HG03432 (cell line): ENCODE results near the gene ZG16B.

Experiments
- ATAC-seq: cut with Tn5 transposase; IDR thresholded peaks from one replicate; pipeline ENCODE4 v1.9.1; 2021; ENCODE audit warnings: mild to moderate bottlenecking, moderate library complexity; ENCODE audit not compliant: unreplicated experiment

The ZG16B gene, protein sequence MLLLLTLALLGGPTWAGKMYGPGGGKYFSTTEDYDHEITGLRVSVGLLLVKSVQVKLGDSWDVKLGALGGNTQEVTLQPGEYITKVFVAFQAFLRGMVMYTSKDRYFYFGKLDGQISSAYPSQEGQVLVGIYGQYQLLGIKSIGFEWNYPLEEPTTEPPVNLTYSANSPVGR

DNA sequence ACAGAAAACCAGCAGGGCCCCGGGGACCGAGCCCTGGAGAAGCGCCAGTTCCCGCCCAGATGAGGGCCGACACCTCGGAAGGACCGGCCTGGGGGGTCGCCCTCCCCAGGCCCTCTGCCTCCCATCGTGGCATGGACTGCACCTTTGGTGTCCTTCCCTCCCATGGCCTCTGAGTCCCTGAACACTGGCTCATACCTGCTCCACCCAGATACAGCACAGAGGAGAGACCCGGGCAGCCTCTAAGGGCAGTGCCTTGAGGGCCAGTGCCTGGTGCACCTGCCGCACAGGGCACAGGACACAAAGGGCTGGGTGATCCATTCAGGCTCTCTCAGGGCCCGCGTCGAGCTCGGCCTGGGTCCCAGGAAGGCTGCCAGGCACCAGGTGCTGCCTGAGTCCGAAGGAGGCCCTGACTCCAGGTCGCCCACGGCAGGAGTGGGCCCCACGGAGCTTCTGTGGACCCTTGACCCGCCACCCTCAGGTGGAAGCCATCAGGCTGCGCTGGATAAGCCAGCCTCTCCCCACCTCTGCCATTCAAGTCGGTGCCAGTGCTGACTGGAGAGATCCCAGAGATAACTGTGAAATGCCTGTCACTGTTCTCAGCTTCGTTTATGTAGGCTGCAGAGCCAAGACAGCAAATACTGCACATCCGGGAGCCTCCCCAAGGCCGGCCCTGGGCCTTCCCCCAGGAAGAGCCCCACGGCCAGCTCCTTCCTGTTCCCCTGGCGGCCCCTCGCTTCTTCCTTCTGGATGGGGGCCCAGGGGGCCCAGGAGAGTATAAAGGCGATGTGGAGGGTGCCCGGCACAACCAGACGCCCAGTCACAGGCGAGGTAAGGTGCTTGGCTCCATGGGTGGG is at the start of gene ZG16B:
Gene ZG16B, plus strand, starts transcription at position 803 of the 854 bp plus-strand sequence. CDS start 139 bp downstream, outside the sequence.
- ATAC-seq, result no peak

DNA sequence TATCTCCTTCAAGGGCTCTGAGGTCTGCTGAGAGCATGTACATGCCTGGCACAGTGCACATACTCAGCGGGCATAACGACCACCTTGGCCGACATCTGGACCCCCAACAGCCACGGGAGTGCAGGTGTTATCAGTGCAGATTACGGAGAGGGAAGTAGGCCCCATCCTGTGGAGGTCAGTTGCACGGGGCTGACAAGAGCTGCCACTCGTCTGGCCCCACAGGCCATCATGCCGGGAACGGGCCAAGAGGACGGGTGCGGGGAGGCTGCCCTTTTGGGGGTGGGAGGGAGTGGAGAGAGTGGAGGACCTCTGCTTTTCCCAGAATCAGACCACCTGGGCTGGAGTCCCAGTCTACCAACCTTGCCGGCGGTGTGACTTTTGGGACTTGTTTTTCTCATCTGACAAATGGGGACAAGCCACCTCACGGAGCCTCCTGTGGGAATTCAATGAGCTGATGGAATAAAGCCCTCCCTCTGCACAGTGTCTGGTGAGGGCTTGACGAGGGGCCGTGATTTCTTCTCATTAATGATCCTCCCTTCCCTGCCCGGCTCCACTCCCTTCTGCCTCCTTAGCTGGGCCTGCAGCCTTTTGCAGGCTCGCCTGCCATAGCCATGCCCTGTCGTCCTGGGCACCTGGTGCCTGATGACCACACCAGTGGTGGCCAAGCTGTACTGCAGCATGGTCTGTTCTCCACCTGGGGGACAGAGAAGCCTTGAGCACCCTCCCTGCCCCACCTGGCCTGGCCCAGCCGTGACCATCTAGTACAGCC is 47.3 kb upstream of the ZG16B start:
- ATAC-seq, result no peak

DNA sequence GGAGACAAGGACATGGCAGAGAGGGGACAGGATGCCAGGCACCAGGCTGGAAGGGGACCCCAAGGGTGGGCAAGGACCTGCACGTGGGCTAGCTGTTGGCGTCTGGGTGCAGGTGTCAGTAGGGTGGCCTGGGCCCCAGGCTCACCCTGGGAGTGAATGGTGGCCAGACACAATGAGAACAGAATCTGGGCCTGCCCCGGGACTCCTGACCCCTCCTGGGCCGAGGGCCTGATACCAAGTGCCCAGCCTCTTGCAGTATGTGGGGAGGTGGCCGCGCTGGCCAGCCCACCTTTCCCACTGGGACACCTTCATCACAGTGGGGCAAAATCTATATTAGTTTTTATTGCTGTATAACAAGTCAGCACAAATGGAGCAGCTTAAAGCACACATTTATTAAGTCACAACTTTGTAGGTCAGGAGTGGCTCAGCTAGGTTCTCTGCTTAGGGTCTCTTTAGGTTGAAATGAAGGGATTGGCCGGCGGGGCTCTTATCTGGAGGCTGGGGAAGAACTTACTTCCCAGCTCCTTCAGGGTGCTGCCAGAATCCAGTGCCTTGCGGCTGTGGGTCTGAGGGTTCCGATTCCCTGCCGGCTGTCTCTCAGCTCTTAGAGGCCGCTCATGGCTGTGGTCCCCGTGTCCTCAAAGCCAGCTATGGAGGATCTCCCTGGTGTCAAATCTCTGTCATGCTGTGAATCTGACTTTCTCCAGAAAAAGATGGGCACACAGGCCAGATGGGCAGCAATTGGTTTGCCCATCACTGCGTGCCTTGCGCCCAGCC is 46.3 kb upstream of the ZG16B start:
- no peak for ATAC-seq

DNA sequence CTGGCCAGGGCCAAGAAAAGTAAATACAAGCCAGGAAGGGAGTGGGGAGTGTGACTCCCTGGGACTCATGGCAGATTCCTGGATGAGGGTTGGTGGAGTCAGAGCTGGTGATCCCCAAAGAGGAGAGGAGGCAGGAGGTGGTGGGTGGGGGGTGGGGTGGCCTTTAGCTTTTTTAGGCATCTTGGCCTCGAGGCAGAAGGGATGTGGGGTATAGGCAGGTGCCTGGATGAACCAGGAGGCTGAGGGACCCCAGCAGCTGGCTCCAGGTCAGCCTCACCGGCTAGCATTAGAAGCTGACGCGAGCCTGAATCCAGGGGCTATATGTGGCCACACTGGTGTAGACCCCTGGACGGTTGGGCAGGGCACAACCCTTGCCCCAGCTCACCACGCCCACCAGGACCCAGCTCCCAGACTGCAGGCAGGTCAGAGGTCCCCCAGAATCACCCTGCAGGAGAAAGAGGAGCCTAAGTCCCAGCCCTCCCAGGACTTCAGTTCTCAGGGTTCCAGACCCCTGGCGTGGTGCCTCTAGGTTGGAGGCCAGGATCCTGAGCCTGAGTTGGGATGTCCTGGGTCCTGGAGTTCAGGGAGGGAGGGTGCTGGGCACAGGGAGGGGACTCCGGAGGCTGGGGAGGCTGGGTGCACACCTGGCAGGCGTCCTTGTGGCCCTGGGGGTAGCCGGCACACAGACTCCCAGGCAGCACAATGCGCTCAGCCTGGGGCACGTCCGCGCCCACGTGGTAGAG is 45.6 kb upstream of the ZG16B start:
- ATAC-seq, result no peak

DNA sequence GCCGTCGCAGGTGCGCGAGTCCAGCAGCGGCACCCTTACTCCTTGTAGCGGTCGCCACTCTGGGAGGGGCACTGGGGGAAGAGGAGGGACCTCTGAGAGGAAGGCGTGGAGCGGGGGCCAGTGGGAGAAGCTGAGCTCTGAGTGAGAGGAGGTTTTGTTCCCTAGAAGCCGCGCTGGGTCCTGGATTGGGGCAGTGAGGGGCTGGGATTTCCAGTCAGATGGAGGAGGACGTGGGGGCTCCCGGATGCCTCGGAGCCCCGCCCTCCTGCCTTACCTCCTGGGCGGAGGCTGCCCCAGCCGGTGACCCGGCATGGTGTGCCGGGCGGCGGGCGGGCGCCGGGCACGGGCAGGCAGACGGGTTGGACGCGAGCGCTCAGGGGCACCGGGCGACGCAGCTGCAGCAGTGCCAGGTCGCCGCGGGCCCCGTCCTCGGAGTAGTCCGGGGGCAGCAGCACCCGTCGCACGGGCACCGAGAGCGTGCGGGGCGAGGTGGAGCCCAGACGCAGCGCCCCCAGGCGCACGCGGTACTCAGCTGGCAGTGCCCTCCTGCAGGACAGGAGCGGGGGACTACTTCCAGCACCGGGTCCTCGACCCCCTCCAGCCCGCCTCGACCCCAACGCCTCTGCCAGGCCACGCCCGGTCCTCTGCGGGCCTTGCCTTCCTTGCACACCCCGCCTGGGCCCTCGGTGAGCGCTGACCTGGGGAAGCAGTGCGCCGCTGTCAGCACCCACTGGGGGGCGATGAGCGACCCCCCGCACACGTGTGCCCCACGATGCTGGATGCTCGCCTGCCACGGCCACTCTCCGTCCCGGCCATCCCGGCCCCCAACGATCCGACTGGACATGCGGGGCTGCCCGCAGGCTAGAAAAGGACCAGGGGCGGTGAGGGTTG is 44.8 kb upstream of the ZG16B start:
- no peak for ATAC-seq

DNA sequence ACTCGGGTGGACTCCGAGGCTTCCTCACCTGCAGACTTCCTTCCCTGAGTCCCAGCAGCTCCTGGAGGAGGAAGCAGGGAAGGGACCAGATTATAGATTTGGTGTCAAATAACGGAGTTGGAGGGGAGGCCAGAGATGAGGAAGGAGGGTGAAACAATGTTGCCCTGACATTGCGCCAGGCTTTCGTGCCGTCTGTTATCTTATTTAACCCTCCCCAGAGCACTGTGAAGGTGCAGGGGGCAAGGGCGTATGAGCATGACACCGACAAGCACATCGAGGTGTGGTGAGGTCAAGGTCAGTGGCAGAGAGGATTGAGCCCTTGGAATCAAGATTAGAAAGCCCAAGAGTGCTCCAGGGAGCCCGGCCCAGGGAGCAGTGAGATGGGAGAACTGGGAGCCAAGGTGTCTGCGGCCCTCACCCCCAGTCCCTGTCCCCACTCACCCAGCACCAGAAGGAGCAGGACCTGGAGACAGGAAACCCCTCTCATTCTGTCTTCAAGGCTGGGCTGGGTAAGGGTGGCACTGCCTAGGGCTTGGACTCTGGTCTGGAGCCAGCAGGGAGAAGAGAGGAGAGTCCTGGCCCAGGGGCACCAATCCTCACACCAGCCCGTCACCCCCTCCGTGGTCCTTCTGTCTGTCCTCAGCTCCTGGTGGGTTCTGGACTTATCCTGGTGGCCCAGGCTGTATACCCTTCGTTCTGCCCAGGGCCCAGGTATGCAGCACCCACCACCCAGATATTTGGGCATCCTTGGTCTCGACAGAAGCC is 43.9 kb upstream of the ZG16B start:
- no peak for ATAC-seq

DNA sequence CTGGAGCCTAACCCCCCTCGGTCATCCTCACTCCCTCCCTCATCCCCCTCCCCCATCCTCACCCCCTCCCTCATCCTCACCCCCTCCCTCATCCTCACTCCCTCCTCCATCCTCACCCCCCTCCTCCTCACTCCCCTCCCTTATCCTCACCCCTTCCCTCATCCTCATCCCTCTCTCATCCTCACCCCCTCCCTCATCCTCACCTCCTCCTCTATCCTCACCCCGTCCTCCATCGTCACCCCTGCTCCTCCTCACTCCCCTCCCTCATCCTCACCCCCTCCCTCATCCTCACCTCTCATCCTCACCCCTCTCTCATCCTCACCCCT is 43.3 kb upstream of the ZG16B start:
- no peak for ATAC-seq

DNA sequence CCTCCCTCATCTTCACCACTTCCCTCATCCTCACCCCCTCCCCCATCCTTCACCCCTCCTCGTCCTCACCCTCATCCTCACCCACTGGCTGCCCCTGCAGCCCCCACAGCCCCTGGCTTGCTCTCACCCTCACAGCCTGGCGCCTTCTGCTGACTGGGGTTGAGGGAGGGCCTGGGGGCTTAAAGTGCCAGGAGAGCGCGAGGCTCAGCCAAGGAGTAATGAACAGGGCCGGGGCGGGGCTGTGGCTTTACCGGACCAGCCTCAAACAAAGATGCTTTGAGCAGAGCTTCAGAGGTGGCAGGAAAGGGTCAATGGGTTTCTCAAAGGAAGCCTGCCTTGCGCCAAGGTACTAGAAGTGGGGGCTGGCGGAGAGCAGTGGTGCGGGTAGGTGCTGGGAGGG is 42.7 kb upstream of the ZG16B start, which contains the start of gene PRSS33:
Gene PRSS33, minus strand, starts transcription at position 155 of the 400 bp plus-strand sequence. CDS start 1,013 bp downstream, outside the sequence.
- ATAC-seq, result no peak

DNA sequence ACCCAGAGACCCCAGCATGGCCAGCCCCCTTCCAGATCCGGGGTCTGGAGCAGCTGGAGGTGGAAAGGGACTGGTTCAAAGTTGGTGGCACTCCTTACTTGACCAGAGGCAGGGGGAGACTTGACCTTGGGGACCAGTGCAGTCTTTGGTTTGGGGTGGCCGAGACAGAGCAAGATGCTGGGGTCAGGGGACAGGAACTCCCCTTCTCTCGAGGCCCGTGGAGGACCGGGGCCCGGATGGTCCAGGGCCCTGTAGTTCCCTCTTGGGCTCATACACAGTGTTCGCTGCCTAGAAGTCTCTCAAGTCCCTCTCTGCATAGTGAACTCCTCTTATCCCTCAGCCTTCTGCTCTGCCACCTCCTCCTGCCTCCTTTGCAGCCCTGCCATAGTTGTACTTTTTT is 42.1 kb upstream of the ZG16B start:
- no peak for ATAC-seq

DNA sequence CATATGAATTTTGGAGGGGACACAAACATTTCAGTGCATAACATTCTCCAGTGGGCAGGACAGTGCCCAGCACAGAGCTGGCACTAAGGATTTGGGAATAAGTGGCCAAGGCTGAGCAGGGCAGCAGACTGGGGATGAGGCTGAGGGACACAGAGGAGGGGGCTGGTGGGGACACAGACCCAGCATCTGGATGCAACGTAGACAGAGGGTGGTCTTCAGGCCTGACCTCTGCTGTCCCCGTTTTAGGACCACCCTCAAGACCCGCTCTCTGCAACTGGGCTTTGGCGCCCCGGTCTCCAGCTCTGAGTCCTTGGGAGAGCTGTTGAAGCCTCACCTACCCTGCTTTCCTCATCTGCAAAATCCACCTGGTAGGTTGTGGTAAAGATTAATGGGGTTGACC is 39.5 kb upstream of the ZG16B start:
- ATAC-seq, result no peak

DNA sequence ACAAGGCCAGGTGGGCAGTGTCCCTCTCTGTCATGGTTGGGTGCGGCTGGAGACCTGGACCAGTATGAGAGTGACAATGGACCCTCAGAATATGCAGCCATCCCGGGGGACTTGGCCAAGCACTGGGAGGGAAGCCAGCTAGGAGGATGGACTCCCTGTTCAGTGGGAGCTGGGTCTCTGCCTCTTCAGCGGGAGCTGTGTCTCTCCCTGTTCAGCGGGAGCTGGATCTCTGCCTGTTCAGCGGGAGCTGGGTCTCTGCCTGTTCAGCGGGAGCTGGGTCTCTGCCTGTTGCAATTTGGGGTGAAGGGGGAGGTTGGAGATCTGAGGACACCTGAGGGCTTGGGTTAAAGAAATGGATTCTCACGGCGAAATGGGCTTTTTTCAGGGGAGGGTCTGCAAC is 38.9 kb upstream of the ZG16B start:
- no peak for ATAC-seq

DNA sequence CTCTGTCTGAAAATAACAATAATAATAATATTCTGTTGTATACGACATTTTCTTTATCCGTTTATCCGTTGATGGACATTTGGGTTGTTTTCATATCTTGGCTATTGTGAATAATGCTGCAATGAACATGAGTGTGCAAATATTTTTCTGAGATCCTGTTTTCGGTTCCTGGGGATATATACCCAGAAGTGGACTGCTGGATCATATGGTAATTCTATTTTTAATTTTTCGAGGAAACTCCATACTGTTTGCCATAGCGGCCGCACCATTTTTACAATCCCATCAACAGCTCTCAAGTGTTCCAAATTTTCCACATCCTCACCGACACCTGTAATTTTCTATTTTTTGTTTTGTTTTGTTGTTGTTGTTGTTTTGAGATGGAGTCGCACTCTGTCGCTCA is 37.2 kb upstream of the ZG16B start:
- no peak for ATAC-seq

DNA sequence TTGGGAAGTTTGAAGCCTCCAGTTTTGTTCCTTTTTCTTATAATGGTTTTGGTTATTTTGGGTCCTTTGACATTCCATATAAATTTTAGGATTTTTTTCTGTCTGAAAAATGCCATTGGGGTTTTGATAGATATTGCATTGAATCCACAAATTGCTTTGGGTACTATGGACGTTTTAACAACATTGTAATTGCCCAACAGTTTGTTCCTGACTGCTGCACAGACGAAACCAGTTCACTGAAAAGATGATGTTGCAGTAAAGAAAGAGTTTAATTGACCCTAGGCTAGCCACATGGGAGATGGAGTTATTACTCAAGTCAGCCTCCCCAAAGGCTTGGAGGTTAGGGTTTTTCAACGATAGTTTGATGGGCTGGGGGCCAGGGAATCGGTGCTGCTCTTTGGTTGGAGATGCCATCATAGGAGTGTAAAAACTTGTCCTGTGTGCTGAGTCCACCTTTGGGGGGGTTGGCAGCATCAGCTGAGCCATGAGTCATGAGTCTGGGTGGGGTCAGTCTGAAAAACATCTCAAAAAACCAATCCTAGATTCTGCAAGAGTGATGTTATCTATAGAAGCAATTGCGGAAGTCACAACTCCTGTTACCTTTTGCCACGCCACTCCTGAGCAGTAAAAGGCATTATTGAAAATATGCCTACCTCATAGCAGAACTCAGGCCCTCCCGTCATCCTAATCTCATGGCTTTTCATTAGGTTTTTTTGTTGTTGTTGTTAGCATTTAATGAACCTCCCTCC is 34.5 kb upstream of the ZG16B start:
- ATAC-seq, result no peak

DNA sequence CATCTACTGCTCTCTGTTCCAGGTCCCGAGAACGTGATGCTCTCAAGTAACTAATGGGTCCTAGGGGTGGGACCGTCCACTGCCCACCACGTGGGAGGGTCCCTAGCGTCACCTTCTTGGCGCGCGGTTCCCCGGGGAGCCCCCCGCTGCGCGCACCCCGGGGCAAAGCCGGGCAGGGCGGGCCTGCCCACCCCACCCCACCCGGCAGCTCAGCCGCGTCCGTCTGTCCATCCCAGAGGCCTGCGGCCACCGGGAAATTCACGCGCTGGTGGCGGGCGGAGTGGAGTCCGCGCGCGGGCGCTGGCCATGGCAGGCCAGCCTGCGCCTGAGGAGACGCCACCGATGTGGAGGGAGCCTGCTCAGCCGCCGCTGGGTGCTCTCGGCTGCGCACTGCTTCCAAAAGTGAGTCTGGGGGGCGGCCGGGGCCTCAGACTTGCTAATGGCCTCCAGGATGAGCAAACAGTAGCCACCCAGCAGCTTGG is 31.3 kb upstream of the ZG16B start:
- ATAC-seq, result no peak

DNA sequence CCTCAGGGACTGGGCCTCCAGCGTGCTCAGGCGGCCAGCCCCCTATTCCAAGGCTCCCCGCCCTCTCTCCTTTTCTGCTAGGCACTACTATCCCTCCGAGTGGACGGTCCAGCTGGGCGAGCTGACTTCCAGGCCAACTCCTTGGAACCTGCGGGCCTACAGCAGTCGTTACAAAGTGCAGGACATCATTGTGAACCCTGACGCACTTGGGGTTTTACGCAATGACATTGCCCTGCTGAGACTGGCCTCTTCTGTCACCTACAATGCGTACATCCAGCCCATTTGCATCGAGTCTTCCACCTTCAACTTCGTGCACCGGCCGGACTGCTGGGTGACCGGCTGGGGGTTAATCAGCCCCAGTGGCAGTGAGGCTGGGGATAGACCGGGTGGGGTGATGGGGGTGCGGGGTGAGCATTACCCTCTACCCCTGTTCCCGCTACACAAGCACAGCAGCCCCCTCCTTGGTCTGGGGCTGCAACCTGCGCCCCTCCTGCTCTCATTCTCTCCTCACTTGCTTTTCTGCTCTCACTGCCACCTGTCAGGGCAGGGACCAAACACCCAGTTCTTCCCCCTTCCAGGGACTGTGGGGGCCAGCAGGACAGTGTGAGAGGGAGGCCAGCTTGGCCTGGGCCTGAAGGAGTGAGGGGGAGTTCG is 30.8 kb upstream of the ZG16B start:
- ATAC-seq, result no peak

DNA sequence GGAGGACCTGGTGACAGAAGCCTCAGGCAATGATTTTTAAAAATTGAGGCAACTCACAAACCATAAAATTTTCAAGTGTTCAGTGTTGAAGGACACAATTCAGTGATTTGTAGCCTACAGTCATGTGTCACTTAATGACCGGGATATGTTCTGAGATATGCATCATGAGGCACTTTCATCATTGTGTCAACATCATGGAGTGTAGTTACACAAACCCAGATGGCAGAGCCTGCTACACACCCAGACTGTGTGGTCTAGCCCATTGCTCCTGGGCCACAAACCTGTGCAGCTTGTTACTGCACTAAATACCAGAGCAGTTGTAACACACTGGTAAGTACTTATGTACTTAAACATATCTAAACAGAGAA is 30.3 kb upstream of the ZG16B start:
- no peak for ATAC-seq

DNA sequence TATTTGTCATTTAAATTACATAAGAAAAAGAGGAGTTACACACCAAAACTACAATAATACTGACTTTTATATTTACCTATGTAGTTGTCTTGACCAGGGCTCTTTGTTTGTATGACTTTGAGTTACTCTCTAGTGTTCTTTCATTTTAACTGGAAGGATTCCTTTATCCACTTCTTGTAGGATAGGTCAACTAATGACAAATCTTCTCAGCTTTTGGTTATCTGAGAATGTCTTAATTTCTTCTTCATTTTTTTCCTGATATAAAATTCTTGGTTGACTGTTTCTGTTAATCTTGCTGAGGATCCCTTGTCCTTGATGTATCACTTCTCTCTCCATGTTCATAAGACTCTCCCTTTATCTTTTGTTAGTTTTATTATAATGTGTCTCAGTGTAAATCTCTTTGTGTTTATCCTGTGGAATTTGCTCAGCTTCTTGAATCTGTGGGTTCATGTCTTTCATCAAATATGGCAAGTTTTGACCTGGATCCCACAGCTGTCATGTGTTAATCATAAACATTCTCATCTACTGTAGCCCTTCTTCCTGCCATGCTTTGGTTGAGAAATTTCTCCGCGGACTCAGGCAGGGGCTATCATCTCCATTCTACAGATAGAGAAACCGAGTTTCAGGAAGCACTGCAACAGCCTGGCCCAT is 26.4 kb upstream of the ZG16B start:
- ATAC-seq, result no peak
